ENCODE measurements around the gene CRYBB3.

DNA sequence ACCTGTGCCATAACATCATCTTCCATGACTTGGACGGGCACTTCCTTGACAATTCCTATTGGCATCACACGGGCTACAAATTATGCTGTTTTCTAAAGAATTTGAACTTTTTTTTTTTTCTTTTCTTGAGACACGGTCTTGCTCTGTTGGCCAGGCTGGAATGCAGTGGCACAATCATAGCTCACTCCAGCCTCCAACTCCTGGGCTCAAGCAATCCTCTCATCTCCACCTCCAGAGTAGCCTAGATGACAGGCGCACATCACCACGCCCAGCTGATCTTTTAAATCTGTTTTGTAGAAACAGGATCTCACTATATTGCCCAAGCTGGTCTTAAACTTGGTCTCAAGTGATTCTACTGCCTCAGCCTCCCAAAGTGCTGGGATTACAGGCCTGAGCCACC, 3.3 kb upstream of the CRYBB3 start:
- TF ChIP-seq, protein P1, sequence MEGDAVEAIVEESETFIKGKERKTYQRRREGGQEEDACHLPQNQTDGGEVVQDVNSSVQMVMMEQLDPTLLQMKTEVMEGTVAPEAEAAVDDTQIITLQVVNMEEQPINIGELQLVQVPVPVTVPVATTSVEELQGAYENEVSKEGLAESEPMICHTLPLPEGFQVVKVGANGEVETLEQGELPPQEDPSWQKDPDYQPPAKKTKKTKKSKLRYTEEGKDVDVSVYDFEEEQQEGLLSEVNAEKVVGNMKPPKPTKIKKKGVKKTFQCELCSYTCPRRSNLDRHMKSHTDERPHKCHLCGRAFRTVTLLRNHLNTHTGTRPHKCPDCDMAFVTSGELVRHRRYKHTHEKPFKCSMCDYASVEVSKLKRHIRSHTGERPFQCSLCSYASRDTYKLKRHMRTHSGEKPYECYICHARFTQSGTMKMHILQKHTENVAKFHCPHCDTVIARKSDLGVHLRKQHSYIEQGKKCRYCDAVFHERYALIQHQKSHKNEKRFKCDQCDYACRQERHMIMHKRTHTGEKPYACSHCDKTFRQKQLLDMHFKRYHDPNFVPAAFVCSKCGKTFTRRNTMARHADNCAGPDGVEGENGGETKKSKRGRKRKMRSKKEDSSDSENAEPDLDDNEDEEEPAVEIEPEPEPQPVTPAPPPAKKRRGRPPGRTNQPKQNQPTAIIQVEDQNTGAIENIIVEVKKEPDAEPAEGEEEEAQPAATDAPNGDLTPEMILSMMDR (IDR thresholded peaks at IDR 0.05): no peak
- no peak for TF ChIP-seq POLR2AphosphoS5 (IDR thresholded peaks at IDR 0.05; ENCODE audit: low read depth, low read length)
- TF ChIP-seq, protein P2, sequence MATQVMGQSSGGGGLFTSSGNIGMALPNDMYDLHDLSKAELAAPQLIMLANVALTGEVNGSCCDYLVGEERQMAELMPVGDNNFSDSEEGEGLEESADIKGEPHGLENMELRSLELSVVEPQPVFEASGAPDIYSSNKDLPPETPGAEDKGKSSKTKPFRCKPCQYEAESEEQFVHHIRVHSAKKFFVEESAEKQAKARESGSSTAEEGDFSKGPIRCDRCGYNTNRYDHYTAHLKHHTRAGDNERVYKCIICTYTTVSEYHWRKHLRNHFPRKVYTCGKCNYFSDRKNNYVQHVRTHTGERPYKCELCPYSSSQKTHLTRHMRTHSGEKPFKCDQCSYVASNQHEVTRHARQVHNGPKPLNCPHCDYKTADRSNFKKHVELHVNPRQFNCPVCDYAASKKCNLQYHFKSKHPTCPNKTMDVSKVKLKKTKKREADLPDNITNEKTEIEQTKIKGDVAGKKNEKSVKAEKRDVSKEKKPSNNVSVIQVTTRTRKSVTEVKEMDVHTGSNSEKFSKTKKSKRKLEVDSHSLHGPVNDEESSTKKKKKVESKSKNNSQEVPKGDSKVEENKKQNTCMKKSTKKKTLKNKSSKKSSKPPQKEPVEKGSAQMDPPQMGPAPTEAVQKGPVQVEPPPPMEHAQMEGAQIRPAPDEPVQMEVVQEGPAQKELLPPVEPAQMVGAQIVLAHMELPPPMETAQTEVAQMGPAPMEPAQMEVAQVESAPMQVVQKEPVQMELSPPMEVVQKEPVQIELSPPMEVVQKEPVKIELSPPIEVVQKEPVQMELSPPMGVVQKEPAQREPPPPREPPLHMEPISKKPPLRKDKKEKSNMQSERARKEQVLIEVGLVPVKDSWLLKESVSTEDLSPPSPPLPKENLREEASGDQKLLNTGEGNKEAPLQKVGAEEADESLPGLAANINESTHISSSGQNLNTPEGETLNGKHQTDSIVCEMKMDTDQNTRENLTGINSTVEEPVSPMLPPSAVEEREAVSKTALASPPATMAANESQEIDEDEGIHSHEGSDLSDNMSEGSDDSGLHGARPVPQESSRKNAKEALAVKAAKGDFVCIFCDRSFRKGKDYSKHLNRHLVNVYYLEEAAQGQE (IDR thresholded peaks at IDR 0.05; ENCODE audit: insufficient read depth in 1 of 2, low read depth in 2 of 2, low read length in 1 of 2): no peak

All from Panc1 (cell line).